ENCODE data around the gene EMP2. TPM values are rescaled to one million over a fixed set of nuclear protein-coding genes. Genes with fewer than 3 reads are reported as not detected.
A peak's percentile ranks its signal among the peaks of the same experiment; 100 is the strongest.

EMP2 gene
- total and polyA plus RNA-seq, 8 donors, result 10.7 to 60.9 (median 38.8) TPM

- DNase-seq, result peak in 1 of 2 donors; percentile 11
- Histone ChIP-seq H3K36me3 (peaks cover 0 to 29% (median 0%) of the 10 kb centered on the region in 4 donors), H3K4me1 (no peaks in the 10 kb centered on the region), H3K9me3 (peaks cover 0 to 22% (median 11%) of the 10 kb centered on the region in 4 donors), H3K27me3 (no peaks in the 10 kb centered on the region), H3K27ac (no peak overlapping the region), H3K4me3 (no peak overlapping the region)
- 77 to 89% (median 85%) methylated on average over 13 of the region's 13 CpGs for WGBS, 5 donors
- intact Hi-C loops (cut with DNase I; ENCODE audit: low total_unique reads), result no loop called here
- TF ChIP-seq POLR2AphosphoS5 (IDR thresholded peaks at IDR 0.05), result no peak
- no peak for TF ChIP-seq EP300 (IDR thresholded peaks at IDR 0.05)
- TF ChIP-seq POLR2A (IDR thresholded peaks at IDR 0.05), result no peak
- TF ChIP-seq CTCF (IDR thresholded peaks at IDR 0.05), result no peak
Observed at GRCh38 chr16:10497132-10498101, 83.0 kb downstream of the EMP2 start.

GRCh38 chr16:10495031-10495345 lies 85.4 kb downstream of the EMP2 start:
- H3K36me3 ChIP-seq, result peaks cover 0 to 13% (median 0%) of the 10 kb centered on the region in 4 donors
- H3K4me1 ChIP-seq, result no peaks in the 10 kb centered on the region
- H3K9me3 ChIP-seq, result peaks cover 0 to 22% (median 11%) of the 10 kb centered on the region in 4 donors
- WGBS, 5 donors, result 85 to 100% (median 95%) methylated on average over 6 of the region's 6 CpGs
- TF ChIP-seq CTCF (IDR thresholded peaks at IDR 0.05), result no peak
- TF ChIP-seq POLR2AphosphoS5 (IDR thresholded peaks at IDR 0.05), result no peak
- TF ChIP-seq EP300 (IDR thresholded peaks at IDR 0.05), result no peak
- TF ChIP-seq POLR2A (IDR thresholded peaks at IDR 0.05), result no peak
- H3K27me3 ChIP-seq, result no peaks in the 10 kb centered on the region
- no peak overlapping the region for H3K4me3 ChIP-seq
- DNase-seq, result no peak
- H3K27ac ChIP-seq, result no peak overlapping the region
- intact Hi-C loops (cut with DNase I; ENCODE audit: low total_unique reads), result no loop called here

GRCh38 chr16:10494343-10495030 lies 85.9 kb downstream of the EMP2 start:
- Histone ChIP-seq H3K27ac (no peak overlapping the region), H3K9me3 (peaks cover 0 to 22% (median 11%) of the 10 kb centered on the region in 4 donors), H3K36me3 (peaks cover 0 to 13% (median 0%) of the 10 kb centered on the region in 4 donors), H3K4me1 (no peaks in the 10 kb centered on the region), H3K4me3 (no peak overlapping the region), H3K27me3 (no peaks in the 10 kb centered on the region)
- DNase-seq, result no peak
- intact Hi-C loops (cut with DNase I; ENCODE audit: low total_unique reads), result no loop called here
- TF ChIP-seq POLR2AphosphoS5 (IDR thresholded peaks at IDR 0.05) (no peak), POLR2A (IDR thresholded peaks at IDR 0.05) (no peak), CTCF (IDR thresholded peaks at IDR 0.05) (no peak), EP300 (IDR thresholded peaks at IDR 0.05) (no peak)
- 70 to 81% (median 75%) methylated on average over 5 of the region's 5 CpGs for WGBS, 5 donors

- Histone ChIP-seq H3K9me3 (peaks cover 0 to 22% (median 11%) of the 10 kb centered on the region in 4 donors), H3K36me3 (peaks cover 0 to 13% (median 0%) of the 10 kb centered on the region in 4 donors), H3K27me3 (no peaks in the 10 kb centered on the region), H3K27ac (no peak overlapping the region), H3K4me3 (no peak overlapping the region), H3K4me1 (no peaks in the 10 kb centered on the region)
- 94 to 97% (median 97%) methylated on average over 8 of the region's 8 CpGs for WGBS, 5 donors
- intact Hi-C loops (cut with DNase I; ENCODE audit: low total_unique reads), result no loop called here
- no peak for DNase-seq
- TF ChIP-seq EP300 (IDR thresholded peaks at IDR 0.05) (no peak), CTCF (IDR thresholded peaks at IDR 0.05) (no peak), POLR2A (IDR thresholded peaks at IDR 0.05) (no peak), POLR2AphosphoS5 (IDR thresholded peaks at IDR 0.05) (no peak)
Observed at GRCh38 chr16:10493276-10493675, 87.1 kb downstream of the EMP2 start.
